Stomach (tissue), 4 donors: ENCODE results near the gene FAM124A.

Experiments used
- EP300 ChIP-seq: sonication (generic); formaldehyde crosslinking; IDR thresholded peaks from one replicate; pipeline ENCODE4 v1.6.1; 2017; ENCODE audit warnings: antibody characterized with exemption
- POLR2A ChIP-seq, 4 donors: fragments of 450-650 bp; IDR thresholded peaks; one replicate each; pipeline ENCODE4 v1.6.1; 2016; ENCODE audit warnings: antibody characterized with exemption in 4 of 4, control low read depth in 2 of 4, mild to moderate bottlenecking in 1 of 4, moderate library complexity in 1 of 4
- POLR2AphosphoS5 ChIP-seq, 3 donors: sonication (generic); formaldehyde crosslinking; IDR thresholded peaks; one replicate each; pipeline ENCODE4 v1.6.1; 2016; ENCODE audit warnings: antibody characterized with exemption in 3 of 3
- TF ChIP-seq, protein P1 (sequence below), 7 experiments: fragments of 450-650 bp in 4 of 7; fragments of 200-600 bp in 3 of 7; sonication (generic) in 3 of 7; IDR thresholded peaks; one replicate each; pipeline ENCODE4 v1.5.1; 2016 to 2019; ENCODE audit warnings: antibody characterized with exemption in 7 of 7, control low read depth in 2 of 7, mild to moderate bottlenecking in 1 of 7

DNA sequence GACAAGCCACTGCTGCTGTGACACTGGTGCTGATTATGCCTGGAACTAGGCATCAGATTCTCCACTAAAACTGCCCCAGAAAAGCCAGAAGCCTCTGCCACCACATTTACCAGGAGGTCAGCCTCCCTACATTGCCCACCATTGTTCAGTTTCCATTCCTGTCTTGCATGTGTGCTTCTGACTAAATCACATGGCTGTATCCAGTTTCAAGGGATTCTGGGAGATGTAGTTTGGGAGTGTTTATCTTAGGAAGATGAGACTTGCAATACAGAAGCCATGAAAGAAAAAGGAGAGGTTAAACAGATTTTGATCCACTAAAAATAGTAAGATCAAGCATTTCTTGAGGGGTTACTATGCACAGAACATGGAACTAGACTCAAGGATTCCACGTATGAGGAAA, 76.6 kb downstream of the FAM124A start:
- TF ChIP-seq, protein P1, sequence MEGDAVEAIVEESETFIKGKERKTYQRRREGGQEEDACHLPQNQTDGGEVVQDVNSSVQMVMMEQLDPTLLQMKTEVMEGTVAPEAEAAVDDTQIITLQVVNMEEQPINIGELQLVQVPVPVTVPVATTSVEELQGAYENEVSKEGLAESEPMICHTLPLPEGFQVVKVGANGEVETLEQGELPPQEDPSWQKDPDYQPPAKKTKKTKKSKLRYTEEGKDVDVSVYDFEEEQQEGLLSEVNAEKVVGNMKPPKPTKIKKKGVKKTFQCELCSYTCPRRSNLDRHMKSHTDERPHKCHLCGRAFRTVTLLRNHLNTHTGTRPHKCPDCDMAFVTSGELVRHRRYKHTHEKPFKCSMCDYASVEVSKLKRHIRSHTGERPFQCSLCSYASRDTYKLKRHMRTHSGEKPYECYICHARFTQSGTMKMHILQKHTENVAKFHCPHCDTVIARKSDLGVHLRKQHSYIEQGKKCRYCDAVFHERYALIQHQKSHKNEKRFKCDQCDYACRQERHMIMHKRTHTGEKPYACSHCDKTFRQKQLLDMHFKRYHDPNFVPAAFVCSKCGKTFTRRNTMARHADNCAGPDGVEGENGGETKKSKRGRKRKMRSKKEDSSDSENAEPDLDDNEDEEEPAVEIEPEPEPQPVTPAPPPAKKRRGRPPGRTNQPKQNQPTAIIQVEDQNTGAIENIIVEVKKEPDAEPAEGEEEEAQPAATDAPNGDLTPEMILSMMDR (IDR thresholded peaks at IDR 0.05), result no peak
- TF ChIP-seq POLR2A (IDR thresholded peaks at IDR 0.05) (no peak), POLR2AphosphoS5 (IDR thresholded peaks at IDR 0.05) (no peak), EP300 (no peak)
